Activated naive CD4-positive, alpha-beta T cell treated with anti-CD3 and anti-CD28 coated beads, Interleukin-2, amount 50 U/mL, for 16 hours (primary cell): ENCODE results near the gene LMO7.
"Not testable (repeated sequence)": the region's sequence is repeated elsewhere in the genome, so short reads cannot be mapped to it uniquely, and the experiment has no call there.

ENCODE experiments used
- DNase-seq: peaks from one replicate; pipeline ENCODE4 v3.0.0-alpha.2; 2020

The LMO7 gene

GRCh38 chr13:75702476-75702875 lies 66.3 kb downstream of the LMO7 start:
- no peak for DNase-seq

GRCh38 chr13:75703769-75704168 lies 67.6 kb downstream of the LMO7 start:
- no peak for DNase-seq

- no peak for DNase-seq
Observed at GRCh38 chr13:75704194-75704926, 68.2 kb downstream of the LMO7 start.

- no peak for DNase-seq
Observed at GRCh38 chr13:75704927-75705288, 68.8 kb downstream of the LMO7 start.

GRCh38 chr13:75705395-75705794 lies 69.3 kb downstream of the LMO7 start:
- no peak for DNase-seq

GRCh38 chr13:75705908-75706307 lies 69.8 kb downstream of the LMO7 start:
- DNase-seq, result no peak

GRCh38 chr13:75713852-75714251 lies 77.7 kb downstream of the LMO7 start:
- no peak for DNase-seq

- DNase-seq, result no peak
Observed at GRCh38 chr13:75715601-75716523, 79.7 kb downstream of the LMO7 start.

GRCh38 chr13:75717525-75717924 lies 81.4 kb downstream of the LMO7 start:
- no peak for DNase-seq

GRCh38 chr13:75721307-75721706 lies 85.2 kb downstream of the LMO7 start:
- no peak for DNase-seq

GRCh38 chr13:75723901-75724300 lies 87.8 kb downstream of the LMO7 start:
- no peak for DNase-seq

GRCh38 chr13:75724752-75725517 lies 88.8 kb downstream of the LMO7 start:
- no peak for DNase-seq

GRCh38 chr13:75725736-75726135 lies 89.6 kb downstream of the LMO7 start:
- DNase-seq, result no peak

GRCh38 chr13:75726306-75726705 lies 90.2 kb downstream of the LMO7 start:
- no peak for DNase-seq

GRCh38 chr13:75733113-75733512 lies 97.0 kb downstream of the LMO7 start:
- DNase-seq, result not testable (repeated sequence)

GRCh38 chr13:75736173-75736572 lies 100.0 kb downstream of the LMO7 start:
- no peak for DNase-seq

GRCh38 chr13:75738841-75739240 lies 102.7 kb downstream of the LMO7 start:
- no peak for DNase-seq

- no peak for DNase-seq
Observed at GRCh38 chr13:75739244-75739868, 103.2 kb downstream of the LMO7 start.

- no peak for DNase-seq
Observed at GRCh38 chr13:75740031-75740430, 103.9 kb downstream of the LMO7 start.

- not testable (repeated sequence) for DNase-seq
Observed at GRCh38 chr13:75743072-75743471, 106.9 kb downstream of the LMO7 start.

GRCh38 chr13:75744127-75744526 lies 108.0 kb downstream of the LMO7 start:
- no peak for DNase-seq

GRCh38 chr13:75745387-75745786 lies 109.3 kb downstream of the LMO7 start:
- no peak for DNase-seq

GRCh38 chr13:75748874-75749273 lies 112.7 kb downstream of the LMO7 start:
- no peak for DNase-seq
